ENCODE data around the gene RAP2A.

The RAP2A gene

DNA sequence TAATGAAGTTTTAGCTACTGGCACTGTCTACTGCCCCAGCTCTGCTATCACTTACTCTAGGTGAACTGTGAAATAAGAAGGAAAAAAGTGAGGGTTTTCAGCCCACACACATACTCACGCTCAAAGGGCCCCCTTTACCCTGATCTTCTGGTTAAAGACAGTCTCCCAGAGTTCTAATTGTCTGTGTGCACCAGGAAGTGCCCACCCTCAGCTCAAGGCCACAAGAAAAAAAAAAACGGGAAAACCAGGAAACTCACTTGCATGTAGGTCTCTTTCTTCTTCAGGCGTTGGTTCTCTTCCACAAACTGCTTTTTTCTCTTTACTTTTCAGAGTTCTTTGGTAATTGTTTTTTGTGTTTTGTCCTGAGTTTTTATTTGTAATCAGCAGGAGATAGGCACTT lies 22.1 kb downstream of the RAP2A start:
- no peak for DNase-seq

DNA sequence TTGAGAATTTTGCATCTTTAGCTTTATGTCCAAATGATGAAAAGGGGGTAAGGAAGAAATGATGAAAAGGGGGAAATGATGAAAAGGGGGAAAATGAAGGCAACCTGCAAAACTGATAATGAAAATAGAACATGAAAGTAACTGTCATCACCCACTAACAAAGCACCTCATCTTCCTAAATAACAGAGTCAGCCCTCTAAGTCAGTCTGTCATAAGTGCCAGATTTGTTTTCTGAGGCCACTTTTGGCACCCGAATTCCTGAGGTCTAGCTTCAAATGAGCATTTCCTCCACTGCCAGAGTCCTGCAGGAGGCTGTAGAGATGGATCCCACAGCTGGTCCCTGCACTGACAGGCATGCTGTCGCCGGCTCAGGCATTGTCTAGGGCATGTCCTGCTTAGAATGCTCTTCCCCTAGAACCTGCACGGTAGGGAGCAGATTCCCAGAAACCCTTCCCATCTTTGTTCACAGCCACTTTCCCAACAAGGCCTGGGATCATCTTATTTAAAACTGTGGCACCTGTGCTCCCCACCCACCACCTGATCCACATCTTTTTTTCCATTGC lies 25.3 kb downstream of the RAP2A start:
- no peak for DNase-seq

DNA sequence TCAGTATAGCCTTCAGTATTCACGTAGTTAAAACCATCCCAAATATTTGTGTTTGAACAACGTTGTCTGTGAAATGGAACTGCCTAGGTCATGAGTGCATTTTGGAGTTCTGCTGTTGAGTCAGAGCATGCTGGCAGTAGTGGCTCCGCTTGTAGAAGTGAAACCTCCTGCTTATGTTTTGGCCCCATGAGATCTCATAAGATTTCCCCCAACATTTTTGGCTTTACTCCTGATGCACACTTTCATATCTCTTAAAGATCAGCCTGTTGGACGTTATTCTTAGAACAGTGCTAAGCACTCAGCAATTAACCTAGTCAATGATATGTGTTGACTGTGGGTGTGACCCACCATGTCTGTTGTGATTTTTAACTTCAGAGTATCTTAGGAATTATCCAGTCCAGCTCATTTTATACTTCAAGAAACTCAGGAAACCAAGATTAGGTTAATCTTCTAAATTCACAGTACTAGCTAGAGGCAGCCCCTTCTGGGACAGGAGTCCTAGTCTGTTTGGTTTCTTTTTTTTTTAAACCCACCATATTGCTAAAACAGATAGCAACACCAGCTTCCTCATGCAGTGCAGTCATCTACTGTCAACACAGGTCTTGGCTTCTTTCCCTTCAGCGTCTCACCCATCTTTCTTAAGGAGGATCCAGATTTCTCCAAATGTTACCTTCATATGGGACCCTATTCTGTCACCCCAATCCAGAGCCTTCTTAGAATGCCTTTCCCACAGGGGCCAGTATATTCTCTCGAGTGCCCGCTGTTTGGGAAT lies 26.2 kb downstream of the RAP2A start:
- no peak for DNase-seq

DNA sequence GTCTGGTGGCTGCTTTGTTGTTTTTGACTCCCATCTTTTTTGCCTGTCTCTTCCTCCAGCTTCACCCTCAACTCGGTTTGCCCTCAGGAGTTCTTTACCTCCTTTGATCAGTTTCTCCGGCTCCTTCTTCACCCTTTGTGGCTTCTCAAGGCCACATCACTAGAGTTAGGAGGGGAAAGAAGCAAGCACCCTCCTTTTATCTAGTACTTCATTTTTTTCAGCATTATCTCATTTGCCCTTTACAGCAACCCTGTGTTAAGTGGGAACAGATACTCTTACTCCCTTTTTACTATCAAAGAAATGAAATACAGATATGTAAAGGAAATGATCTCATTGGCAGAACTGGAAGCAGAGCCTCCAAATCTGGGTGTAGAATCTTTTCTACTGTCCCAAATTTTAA lies 26.9 kb downstream of the RAP2A start:
- DNase-seq = no peak

DNA sequence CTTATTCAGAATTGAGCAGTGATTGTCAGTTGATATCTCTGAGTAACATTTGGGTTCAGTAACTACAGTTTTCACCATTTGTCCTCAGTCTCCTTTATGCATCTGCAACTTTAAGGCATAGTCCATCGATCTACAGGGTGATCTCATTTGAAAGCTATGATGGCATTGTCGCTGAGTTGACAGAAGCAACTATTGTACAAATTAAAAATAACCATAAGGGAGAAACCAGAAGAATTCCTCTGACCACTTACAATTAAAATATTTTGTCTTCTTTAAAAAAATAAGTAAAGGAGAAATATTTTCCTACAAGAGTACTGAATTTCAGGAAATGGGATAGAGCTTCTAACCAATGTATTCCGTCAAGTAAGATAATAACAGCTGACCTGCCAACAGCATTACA lies 30.6 kb downstream of the RAP2A start:
- DNase-seq = no peak

DNA sequence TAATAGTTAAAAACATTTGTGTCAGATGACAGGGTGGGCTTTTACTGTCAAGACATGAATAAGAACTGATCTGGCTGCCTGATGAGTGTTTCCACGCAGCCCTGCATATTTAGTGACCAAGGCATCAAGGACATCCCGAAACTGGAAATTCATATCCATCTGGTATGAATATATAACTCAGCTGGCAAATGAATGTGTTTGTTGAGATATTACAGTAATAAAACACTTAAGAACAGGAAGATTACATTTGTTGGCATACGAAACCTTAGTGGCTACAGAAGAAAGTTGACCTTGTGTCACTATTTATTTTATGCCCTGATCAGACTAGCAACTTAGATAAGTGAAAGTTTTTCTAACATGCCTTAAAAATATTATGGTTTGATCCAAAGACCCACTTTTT lies 32.8 kb downstream of the RAP2A start:
- DNase-seq = no peak

DNA sequence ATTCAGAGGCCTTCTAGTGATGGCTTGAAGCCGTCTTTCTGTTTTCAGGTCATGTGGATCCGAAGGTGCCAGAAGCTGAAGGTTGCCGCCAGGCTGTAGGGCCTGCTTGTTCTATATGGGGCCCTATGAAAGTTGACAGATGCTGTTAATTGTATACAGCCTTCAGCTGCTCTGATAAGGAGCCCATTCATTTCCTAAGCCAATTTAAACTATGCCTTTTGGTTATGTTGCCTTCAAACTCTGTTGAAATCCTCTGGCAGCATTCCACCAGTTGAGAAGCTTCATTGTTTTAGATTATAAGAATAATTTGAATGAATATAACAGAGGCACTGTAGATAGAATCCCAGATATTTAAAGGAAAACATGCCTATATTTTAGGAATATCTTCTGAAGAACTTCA lies 34.4 kb downstream of the RAP2A start:
- DNase-seq = no peak

DNA sequence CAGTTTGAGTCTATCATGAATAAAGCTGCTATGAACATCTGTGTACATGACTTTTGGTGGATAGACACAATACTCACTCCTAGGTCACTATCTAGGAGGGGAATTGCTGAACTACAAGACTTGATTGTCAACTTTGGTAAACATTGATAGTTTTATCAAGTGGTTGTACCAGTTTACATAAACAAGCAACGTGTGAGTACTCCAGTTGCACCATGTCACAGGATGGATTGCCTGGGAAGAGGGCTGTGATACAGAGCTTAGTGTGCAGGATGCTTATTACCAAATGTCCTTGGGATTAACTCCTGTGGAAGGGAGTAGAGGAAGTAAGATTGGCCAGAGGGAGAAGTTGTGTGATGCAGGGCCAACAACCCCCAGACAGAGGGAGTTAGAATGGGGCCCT lies 37.7 kb downstream of the RAP2A start:
- no peak for DNase-seq

DNA sequence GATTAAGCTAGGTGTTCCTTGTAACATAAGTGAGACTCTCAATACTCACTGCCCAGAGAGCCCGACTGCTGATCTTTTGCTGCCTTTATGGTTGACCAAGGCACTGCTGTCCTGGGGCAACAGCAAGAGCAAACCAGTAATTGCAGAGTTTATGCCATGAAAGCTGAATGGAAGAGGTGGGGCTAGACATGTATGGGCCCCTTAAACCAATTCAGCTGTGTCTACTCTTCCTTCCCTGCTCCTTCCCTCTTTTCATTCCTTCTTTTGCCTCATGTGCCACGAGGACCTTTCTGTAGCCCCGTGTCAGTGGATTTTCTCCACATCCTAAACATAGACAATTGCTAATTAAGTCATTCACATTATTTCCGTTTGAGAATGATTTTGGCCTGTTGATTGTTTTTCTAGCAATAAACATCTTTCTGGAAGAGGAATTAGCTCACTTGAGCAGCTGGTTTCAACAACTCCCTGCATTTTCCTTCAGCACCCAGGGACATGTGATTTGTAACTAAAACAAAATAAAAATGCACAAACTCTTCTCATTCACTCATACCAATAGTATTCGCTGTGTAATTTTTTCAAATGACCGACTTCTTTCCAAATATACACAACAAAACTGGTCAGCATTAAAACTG lies 40.5 kb downstream of the RAP2A start:
- DNase-seq = no peak

DNA sequence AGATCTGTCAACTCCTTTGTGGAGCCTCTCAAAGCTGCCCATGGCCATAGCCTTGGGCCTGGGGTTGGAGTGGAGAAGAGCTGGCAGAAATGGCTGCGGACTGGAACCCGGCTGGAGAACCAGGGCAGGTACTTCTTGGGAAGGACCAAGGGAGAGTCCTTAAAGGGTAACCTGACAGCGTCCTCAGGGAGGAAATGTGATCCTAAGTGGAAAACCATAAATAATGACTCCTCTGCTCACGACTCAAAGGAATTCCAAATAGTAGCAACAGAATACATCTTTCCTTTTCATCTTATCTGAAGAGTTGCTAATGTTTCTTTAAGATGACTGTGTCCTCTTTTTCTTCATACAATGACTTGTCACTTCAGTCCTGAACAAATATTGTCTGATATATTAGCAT lies 41.0 kb downstream of the RAP2A start:
- DNase-seq = no peak

DNA sequence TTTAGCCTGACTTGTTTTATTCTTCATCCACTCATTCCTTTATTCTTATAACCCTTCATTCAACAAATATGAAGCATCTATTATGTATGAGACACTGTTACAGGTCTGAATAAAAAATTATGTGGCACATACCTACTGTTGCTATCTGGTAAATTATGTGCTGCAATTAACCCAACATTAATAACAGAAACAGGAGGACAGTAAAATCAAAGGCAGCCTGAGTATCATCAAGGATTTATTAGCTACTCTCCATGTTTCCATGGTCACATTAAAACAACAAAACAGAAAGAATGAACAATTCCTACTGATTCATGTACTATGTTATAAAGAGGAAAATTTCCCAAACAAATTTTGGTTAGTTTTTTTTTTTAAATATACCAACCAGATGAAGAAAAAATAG lies 43.9 kb downstream of the RAP2A start:
- no peak for DNase-seq

DNA sequence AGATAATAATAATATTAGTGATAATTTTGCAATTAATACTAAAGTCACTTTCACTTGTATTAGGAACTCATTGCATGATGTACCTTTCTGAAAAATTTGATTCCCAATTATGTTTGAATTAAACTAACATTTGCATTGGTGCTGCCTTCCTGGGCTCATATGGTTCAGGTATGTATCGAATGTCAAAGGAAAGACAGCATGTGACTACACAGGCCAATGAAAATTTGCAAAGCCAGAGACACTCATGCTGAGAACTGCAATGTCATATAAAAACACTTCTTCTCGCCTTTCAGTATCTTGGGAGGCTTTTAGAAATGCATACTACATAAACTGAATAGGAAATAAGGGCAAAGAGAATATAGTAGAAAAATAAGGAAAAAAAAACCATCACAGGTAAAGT lies 44.3 kb downstream of the RAP2A start:
- no peak for DNase-seq

DNA sequence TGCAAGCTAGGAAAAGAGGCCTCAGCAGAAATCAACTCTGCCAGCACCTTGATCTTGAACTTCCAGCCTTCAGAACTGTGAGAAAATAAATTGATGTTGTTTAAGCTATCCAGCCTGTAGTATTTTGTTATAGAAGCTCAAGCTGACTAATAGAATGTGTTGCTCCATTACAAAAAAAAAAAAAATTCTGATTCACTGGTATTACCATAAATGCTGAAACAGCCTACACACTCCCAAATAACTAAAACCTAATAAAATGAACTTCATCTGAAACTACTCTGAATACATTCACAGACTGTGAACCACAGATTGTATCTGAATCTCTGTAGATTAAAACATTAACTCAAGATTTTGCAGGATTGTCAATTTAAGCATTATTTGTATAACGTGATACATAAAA lies 49.5 kb downstream of the RAP2A start:
- DNase-seq = no peak

DNA sequence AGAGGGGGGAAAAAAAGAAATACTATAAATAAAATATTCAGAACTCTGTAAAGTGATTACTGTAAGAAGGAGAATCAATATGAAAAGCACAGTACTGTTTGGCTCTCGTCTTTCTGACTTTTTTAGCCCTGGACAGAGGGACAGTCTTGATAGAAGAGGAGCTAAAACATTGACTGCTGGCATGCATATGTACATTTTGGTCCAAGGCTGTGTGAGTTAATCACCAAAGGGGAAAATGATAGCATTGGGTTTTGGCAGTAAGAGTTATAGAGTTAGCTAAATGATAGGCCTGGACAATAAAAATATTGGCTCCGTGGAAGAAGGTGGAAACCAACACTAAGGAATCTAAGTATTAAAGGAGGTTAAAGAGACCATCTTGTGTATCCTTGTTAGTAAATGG lies 50.3 kb downstream of the RAP2A start:
- DNase-seq = no peak

DNA sequence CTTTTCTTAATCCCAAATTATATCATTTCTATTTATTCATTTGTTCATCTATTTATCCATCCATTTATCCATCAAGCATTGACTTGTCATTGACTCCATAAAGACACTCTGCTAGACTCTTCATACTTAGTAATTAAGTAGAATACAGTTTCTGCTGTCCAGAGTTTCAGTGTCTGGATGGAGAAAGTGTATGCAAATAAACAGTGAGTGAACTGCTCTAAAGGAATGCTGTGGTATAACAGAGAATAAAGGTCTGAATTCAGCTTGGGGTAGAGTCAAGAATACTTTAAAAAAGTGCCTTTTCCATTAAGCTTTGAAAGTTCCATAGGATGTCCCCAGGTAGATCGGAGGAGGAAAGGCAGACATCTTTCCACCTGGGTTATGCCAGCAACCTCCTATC lies 51.4 kb downstream of the RAP2A start:
- DNase-seq = no peak

DNA sequence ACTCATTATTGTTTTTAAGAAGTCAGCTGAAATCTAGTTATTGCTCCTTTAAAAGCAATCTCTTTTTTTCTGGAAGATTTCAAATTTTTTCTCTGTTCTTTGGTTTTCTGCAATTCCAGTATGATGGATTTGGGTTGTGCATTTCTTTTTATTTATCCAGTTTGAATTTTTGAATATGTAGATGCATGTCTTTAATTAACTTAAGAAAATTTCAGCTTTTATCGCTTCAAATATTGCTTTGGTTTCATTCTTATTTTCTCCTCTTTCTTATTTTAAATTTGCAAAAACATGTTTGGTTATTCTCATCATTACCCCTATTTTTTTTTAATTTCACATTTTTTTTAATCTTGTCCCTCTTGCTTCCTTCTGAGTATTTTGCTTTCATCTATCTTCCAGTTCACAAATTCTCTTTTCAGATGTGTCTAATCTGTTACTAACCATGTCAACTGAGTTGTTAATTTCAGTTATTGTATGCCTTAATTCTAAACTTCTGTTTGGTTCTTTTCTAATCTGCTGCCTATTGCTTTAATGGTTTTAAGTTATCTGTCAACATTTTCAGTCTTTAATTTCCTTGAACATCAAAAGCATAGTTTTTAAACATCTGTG lies 56.8 kb downstream of the RAP2A start:
- DNase-seq = no peak

DNA sequence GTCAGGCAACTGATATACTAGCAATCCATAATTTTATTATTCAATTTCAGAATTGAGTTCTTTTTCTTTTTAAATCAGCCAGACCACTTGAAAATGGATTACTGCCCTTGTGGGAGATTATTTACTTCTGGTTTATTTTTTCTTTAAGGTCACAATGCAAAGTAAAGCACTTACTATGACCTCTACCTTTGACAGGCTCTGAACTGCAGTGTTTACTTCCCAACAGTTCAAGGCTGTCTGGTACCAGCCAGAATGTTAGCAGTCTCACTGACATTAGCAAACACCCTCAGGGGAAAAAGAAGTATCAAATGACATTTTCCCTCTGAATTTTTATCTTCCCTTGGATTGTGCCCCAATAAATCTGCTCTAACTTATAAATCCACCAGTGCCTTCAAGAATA lies 57.5 kb downstream of the RAP2A start:
- no peak for DNase-seq

DNA sequence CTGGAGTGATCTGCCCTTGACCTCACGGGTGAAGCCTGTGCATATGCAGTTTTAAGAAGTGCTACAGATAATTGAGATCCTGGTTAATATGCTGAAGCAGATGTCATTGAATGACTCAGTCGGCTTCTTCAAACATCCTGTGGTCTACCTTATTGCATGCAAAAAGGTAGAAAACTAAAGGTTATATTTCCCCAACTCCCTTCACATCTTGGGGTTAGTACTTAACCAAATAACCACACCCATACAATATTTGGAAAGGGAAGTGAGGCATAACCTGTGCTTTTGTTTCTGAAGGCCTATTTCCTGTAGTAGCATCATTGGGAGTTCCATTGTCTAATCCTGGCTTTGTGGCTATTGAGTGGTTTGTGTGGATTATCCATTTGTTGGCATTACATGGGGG lies 58.3 kb downstream of the RAP2A start:
- DNase-seq = no peak

DNA sequence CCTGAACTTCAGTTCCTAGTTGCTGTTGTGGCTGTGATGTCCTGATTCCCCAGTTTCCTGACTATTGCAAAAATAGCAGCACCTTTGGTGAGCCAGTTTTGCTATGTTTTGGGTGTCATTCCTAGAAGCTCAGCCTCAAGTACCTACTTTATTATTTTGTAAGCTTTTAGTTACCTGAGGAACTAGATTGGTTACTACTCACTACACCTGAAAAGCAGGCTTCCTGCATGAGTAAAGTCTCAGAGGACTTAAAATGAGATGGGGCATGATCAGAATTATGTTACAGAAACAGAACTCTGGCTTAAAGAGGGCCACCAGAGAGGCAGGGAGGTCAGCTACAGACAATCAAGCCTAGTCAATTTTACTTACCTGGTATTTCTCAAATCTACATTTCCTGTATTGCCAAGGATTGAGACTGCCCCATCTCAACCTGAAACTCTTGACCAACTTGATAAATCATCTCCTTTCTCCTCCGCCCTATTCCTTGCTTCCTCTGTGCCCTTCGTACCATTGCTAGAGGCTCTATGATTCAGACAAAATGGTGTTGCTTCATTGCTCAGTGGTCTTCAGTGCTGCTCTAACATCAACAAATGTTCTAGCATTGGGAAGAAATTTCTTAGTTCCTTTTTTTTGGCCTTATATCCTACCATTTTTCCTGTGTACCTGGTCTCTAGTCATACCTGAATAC lies 58.9 kb downstream of the RAP2A start:
- no peak for DNase-seq

DNA sequence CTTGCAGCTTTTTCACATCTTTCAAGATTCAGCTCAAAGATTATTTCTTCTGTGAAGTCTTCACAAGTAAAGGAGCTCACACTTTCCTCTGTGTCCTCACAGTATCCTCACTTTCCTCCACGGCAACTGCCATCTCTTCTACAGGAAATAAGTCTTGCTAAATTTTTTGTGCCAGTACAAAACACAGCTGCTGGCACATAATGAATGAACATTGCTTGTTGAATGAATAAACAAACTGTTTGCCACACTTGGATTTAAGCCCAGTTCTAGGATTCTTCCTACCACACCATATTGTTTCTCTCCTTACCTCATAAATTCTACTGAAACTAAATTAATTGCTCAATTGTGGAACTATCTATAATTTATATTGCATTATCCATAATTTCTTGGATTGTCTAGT lies 59.5 kb downstream of the RAP2A start:
- DNase-seq = no peak

DNA sequence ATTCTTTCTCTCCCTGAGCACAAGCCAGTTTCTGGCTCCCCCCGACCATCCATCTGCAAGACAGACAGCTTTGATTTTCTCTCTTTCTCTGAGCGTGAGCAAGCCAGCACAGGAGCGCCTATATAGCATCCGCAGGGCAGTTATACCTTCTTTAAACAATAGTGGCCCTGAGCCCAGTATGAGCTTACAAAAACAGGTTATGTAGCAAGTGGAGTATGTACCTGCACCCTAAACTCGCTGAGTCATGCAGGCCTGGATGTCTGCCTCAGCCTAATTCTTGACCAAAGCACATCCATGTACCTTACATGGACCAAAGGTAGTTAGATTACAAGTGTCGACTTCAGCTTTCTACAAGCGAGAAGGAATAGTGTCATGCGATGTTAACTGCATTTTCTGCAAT lies 61.7 kb downstream of the RAP2A start:
- no peak for DNase-seq

DNA sequence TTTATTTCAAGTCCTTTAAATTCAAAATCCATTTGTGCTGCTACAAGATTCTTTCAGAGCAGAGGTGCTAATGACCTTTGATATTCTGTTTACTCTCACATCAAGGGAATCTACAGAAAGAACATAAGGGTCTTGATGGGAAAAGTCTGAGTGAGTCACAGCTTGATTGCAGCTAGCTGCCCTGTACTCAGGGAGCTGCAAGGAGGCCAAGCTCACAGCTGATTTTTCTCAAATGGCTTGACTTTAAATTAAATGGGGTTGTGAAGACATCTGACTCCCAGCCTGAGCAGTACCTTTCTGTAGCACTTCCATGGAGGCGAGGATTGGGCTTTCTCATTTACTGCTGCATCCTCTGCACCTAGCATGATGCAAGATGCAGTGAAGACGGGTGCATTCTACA lies 62.5 kb downstream of the RAP2A start:
- DNase-seq = no peak

DNA sequence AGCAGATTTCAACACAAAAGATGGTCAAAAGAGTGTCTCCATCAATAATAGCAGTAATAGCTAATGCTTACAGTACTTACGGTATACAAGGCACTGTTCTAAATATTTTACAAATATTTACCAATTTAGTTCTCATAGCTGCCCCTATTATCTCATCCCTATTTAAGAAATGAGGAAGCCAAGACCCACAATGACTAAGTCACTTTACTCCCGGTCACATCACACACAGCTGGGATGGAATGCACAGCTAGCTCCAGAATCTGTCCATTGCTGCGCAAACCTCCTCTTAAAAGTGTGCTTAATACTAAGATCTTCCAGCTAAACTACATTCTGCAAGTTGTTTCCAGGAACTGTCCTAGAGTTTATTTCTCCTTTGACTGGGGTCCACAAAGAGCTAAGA lies 63.4 kb downstream of the RAP2A start:
- DNase-seq = no peak

DNA sequence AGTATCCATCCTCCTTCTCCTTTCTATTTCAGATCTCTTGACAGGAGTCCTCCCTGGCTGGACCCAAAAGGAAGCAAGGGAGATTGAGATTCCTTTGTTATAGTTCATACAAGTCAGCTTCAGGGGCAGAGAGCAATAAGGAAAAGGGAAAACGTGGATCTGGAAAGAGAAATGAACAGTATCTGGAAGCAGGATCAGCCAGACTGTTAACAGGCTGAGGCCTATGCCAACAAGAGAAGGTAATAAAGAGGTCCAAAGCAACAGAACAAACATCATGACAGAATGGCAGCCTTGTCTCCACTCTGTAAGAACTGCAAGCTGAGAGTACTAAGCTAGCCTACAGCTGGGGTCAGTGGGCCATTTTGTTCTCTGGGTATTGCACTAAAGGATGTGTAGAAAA lies 64.5 kb downstream of the RAP2A start:
- DNase-seq = no peak
